ENCODE data around the gene ADAM23.
"Not testable (repeated sequence)": the region's sequence is repeated elsewhere in the genome, so short reads cannot be mapped to it uniquely, and the experiment has no call there.

Gene ADAM23, protein sequence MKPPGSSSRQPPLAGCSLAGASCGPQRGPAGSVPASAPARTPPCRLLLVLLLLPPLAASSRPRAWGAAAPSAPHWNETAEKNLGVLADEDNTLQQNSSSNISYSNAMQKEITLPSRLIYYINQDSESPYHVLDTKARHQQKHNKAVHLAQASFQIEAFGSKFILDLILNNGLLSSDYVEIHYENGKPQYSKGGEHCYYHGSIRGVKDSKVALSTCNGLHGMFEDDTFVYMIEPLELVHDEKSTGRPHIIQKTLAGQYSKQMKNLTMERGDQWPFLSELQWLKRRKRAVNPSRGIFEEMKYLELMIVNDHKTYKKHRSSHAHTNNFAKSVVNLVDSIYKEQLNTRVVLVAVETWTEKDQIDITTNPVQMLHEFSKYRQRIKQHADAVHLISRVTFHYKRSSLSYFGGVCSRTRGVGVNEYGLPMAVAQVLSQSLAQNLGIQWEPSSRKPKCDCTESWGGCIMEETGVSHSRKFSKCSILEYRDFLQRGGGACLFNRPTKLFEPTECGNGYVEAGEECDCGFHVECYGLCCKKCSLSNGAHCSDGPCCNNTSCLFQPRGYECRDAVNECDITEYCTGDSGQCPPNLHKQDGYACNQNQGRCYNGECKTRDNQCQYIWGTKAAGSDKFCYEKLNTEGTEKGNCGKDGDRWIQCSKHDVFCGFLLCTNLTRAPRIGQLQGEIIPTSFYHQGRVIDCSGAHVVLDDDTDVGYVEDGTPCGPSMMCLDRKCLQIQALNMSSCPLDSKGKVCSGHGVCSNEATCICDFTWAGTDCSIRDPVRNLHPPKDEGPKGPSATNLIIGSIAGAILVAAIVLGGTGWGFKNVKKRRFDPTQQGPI

DNA sequence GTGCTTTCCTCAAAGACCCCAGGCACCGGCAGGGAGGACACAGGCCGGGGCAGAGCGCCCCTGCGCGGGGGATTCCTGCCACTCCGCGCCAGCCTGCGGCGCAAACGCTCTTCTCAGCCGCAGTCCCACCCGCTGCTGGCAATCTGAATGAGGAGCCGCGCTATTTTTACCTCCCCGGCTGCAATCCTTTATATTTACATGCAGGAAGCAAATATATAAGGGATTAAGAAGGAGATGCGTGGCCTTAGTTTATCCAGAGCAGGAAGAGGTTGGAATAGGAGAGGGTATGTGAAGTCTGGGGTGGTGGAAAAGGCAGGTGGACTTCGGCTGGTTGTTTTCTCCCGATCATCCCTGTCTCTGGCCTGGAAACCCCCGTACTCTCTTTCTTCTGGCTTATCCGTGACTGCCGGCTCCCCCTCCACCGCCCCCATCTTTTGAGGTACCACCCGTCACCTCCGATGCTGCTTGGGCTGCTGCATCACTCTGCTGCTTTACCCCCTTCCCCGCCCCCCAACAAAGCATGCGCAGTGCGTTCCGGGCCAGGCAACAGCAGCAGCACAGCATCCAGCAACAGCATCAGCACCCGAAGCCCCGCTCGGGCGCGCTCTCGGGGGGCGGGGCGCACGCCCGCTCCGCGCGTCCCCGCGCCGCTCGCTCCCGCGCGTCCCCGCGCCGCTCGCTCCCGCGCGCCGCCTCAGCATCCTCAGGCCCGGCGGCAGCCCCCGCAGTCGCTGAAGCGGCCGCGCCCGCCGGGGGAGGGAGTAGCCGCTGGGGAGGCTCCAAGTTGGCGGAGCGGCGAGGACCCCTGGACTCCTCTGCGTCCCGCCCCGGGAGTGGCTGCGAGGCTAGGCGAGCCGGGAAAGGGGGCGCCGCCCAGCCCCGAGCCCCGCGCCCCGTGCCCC, at the start of gene ADAM23:
Gene ADAM23 (plus strand): TSS at position 700 of the 902 bp plus-strand sequence. CDS start 335 bp downstream, outside the sequence.
- DNase-seq = peak; percentile 32 to 39

DNA sequence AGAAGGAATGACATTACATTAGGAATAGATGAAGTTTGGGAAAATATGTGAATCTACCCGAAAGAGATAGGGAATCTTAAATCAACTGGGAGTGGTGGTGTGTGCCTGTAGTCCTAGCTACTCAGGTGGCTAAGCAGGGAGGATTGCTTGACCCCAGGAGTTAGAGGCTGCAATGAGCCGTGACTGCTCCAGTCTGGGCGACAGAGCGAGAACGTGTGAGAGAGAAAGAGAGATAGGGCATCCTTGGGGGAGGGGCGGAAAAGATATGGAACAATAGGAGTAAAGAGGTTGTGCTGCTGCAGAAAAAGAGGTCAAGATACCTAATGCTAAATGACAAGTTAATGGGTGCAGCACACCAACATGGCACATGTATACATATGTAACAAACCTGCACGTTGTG, 47.1 kb upstream of the ADAM23 start:
- no peak for DNase-seq

DNA sequence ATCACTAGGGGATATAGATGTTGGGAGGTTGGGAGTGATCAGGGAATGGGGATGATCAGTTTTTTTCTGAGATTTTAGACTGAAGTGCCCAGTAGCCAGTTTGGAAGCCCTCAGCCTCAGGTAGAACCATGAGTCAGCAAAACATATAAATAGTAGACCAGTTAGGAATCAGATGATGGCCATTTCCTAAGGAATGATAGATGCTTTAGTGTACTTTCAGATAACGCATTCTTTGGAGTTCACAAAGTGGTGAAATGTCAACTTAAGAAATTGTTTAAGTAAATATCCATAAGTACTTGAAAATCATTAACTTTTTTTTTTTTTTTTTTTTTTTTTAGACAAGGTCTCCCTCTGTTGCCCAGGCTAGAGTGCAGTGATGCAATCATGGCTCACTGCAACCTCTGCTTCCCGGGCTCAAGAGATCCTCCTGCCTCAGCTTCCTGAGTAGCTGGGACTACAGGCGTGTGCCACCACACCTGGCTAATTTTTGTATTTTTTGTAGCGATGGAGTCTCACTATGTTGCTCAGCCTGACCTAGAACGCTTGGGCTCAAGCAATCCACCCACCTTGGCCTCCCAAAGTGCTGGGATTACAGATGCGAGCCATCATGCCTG, 40.3 kb upstream of the ADAM23 start:
- DNase-seq = not testable (repeated sequence)

DNA sequence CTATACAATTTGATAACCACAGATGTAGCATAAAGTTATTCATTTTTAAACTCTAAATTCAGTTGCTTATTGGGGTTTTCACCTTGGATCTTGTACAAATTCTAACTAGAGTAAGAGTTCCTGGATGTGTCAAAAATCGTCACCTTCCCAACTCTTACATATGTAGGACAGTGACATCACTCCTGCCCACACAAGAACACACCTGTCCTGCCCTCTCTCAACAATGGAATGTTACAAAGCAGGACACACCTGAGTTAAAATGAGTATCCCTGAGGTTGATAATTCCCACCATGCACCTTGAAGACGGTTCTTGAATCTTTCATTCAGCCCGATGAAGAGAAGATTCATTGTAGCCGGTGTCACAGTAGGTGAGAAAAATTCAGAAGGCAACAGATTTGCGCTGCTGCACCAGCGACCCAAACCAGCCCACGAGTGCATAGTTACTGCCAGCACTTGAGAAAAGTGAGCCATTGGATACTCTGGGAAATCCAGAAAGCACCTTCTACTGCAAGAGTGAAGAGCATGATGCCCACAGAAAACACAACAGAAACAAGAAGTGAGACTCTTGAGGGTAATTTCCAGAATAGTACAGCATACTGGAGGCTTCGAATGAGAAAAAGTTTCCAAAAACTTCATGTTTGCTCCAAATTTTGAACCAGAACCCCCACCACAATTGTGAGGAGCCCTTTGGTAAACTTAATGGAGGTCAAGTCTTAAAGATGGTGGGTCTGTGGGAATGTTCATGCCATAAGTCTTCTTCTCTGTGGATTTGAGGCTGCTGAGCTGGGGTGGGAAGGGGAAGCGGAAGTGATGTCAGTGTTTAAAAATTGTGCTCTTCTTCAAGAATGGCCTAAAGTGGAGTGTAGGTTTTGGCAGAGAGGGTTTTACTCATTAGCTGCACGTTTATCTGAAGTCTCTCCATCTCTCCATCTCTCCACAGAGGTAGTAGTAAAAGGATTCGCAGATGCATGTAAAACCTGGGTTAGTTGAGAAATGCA, 34.7 kb upstream of the ADAM23 start:
- no peak for DNase-seq

DNA sequence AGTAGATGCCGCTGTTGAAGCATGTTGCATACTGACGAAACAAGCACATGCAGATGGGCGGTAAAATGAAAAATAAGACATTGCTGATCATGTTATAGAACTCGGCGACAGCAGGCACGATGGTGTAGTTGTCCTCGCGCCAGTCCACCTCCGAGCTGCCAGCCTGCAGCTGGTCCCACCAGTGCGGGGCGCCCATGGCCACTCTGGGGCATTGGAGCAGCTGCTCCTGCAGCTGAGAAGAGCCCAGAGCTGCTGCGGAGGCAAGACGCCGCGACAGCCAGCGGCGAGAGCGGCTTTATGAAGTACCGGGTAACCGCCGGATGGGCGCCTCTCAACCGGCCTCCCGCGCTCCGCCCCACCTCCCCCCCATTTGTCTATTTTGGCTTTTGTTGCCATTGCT, 32.6 kb upstream of the ADAM23 start:
- no peak for DNase-seq

DNA sequence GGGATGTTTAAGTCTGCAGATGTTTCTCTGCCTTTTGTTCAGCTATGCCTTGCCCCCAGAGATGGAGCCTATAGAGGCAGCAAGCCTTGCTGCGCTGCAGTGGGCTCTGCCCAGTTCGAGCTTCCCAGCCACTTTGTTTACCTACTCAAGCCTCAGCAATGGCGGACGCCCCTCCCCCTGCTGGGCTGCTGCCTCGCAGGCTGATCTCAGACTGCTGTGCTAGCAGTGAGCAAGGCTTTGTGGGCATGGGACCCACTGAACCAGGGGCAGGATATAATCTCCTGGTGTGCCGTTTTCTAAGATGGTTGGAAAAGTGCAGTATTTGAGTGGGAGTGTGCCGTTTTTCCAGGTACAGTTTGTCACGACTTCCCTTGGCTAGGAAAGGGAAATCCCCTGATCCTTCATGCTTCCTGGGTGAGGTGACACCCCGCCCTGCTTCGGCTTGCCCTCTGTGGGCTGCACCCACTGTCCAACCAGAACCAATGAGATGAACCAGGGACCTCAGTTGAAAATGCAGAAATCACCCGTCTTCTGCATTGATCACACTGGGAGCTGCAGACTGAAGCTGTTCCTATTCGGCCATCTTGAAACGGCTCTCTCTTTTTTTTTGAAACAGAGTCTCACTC, 27.6 kb upstream of the ADAM23 start:
- no peak for DNase-seq

DNA sequence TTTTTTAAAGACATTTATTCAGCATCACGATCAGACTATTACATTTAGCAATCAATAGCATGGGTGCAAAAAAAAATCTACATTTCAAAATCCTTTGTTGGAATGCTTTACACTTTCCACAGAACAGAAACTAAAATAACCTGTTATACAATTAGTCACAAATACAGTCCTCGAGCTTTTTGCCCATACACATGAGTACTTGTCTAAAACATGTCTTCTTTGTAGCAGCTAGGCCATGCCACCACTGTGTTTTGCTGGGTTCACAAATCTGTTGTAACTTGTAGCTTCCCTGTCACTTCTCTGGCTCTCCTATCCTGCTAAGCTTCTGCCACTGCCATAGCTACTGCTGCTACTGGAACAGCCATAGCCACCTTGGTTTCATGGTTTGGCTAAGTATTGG, 24.4 kb upstream of the ADAM23 start:
- no peak for DNase-seq

DNA sequence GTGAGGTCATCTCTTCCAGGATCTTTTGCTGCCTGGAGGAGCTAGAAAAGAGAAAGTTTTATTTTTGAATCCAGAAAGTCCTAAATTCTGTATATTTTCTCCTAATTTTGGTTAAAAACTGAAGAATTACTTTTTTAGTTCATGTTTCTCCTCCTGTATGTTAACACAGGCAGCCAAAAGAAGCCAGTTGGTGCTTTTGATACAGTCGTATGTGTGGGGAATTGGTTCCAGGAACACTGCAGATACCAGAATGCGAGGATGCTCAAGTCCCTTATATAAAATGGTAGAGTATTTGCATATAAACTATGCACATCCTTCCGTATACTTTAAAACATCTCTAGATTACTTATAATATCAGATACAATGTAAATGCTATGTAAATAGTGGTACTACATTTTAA, 22.6 kb upstream of the ADAM23 start:
- DNase-seq = no peak

DNA sequence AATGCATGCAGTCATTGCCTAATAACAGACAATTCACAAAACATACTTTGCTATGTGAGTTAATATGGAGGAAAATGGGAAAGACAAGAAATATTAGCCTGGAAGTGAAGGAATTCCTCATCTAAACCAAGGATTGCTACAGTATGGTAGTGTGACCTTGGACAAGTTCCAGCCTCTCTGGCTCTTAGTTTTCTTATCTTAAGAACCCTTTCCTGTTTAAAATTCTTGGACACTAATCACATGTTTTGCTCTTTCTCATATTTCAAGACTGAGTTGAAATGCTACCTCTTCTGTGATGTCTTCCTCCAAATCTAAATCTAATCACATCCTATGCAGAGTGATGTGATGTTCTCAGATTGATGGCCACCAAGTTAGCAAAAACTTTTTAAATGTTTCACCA, 20.8 kb upstream of the ADAM23 start:
- no peak for DNase-seq

DNA sequence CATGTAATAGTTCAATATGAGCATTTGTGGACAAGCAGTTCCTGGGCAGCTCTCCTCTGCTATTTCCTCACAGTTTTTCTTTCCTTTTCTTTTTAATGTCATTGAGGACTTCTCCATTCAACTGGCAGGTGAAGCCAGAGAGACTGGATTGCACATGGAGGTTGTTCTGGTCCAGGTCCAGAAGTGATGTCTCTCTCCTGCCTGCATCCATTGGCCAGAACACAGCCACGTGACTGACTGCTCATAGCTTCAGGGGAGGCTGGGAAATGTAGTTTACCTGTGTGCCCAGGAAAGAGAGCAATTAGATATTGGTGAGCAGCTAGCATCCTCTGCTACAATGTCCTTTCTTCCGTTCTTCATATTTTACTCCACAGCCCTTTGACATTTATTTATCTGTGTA, 20.2 kb upstream of the ADAM23 start:
- no peak for DNase-seq

DNA sequence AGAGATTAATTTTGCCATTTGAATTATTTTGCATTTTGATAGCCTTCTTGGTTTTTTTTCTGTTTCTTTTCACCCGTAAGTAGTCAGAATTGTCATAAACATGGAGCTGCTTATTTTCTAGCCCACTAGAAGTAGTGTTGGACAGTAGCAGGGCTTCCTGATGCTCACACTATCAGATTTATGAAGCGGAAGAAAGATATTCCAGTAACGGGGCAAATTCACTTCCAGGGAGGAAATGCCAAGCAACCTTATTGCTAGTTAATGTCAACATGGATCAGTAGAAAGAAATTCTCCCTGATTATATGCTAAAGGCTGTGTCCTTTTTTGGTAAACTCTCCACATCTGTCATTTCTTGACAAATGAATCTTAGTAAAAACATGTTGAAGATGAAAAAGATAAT, 19.2 kb upstream of the ADAM23 start:
- no peak for DNase-seq

DNA sequence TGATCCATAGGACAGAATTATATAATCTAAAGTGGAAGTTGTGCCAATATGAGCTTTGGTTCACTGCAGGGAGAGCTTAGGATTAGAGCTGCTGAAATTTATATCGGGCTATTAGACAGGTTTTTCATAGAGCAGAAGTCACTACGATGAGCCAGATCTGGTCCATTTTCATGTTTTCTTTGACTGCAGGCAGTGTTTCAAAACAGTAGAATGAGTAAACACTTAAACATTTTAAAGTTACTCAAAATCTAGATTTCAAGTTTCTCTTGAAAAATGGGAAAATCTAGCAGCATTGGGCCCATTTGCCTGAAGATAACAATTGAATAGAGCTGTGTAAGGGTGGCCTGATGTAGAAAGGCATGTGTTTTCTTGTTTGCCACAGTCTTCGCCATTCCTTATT, 14.5 kb upstream of the ADAM23 start:
- DNase-seq = no peak

DNA sequence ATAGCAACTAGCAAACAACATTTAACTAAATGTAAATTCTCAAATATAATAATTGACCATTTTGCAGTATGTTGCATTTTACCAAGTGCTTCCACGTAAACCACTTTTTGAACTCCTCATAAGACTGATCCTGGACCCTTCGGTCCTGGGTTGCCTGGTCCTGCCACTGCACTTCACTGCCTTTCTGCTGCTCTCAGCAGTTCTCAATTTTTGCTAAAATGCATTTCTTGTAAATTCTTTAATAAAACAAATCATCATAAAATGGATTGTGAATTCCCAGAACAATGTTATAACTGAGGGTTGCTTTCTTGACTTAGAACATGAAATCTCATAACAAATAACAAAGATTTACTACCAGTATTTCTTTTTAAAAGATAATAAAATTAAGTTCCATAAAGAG, 12.9 kb upstream of the ADAM23 start:
- DNase-seq = no peak

DNA sequence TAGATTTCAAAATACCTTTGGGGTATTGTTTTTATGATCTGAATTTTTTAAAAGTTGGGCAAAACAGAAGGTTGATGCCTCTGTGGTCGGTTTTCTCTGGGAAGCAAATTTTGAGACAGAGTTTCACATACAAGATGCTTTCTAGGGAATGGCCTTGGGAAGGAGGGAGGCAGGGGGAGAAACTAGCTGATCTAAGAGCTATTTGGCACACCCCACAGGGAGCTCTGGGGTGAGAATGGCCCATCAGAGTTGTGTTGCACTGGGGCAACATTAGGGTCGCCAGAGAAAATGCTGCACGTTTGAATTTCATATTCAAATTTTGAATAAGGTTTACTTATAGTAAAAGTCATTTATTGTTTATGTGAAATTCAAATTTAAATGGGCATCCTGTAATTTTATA, 11.9 kb upstream of the ADAM23 start:
- no peak for DNase-seq

DNA sequence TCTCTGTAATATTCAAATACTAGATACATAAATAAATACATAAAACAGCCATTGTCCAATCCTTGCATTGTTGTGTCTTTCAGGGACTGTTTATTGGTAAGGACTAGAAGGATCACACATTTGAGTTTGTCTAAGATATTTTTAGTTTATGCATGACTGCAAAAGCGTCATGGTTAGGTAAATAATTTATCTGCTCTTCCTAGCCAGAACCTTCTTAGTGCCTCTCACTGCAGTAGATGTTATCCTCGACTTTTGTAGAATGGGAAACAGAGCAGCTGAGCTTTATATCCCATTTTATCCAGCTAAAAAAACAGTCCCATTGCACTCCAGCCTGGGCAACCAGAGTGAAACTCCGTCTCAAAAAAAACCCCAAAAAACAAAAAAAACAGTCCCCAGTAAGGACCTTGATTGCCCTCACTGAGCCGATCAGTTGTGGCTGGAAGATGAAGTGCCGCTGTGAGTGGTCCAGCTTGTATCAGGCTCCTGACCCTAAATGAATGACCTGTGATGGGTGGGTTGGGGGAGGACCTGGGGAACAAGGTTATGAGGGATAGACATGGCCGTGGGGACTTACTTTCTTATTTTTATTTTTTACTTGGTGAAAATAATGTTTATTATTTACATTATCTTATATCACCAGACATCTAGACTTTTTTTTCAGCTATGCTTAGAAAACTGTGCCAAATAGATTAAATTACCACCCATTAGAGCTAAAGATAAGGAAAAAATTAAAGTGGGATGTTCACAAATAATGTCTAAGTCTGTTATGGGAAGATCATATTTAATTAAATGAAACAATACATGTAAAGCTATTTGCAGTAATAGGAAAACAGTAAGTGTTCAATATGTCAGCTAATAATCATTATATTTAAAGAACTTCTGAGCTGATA, 10.9 kb upstream of the ADAM23 start:
- DNase-seq = no peak

DNA sequence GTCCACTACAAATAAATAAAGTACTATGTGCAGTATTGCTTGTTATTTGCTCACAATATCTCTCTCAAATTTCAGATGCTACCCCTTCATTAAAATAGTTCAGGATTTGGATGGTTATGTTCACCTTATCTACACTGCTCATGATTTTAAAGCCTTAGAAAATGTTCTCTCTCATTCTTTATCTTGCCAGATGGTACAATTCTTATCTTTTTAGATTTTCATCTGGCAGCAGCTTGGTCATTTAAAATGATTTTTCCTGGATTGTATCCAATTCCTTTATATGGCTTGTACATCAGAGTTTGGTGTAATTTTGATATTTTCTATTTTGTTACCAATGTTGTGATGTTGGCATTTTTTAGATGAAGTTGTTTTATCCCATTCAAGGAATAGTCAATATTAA, 10.1 kb upstream of the ADAM23 start:
- no peak for DNase-seq

DNA sequence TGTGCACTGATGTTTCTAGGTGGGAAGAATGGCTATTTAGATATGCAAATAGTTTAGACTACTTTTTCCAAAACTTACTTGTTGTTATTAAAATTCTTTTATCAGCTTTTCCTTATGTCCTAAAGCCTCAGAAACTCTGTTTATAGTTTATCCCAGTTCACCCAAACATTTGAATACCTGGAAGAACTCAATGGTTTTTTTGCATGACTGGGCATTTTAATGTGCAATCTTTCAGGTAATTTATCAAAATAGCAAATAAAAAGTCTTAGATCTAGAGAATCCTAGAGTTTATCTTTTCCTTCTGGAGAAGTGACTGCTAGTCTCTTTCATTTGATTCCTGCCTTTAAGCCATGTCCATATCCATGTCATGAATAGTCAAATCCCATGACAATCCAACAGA, 9.6 kb upstream of the ADAM23 start:
- no peak for DNase-seq

DNA sequence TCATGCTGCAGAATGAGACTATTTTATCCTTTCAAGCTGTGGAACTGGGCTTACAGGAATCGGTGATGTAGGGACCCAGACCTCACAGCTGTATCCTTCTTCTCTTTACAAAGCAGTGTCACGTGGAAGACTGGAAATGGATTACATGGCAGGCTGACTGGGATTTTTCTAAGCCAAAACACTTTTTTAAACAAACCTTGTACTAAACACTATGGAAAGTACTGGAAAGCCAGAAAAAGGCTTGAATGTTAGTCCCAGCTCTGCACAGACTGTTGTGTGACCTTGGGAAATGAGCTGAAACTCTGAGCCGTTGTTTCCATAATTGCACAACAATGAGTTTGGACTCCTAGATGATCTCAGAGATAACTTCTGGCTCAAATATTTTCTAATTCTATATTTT, 7.6 kb upstream of the ADAM23 start:
- DNase-seq = no peak

DNA sequence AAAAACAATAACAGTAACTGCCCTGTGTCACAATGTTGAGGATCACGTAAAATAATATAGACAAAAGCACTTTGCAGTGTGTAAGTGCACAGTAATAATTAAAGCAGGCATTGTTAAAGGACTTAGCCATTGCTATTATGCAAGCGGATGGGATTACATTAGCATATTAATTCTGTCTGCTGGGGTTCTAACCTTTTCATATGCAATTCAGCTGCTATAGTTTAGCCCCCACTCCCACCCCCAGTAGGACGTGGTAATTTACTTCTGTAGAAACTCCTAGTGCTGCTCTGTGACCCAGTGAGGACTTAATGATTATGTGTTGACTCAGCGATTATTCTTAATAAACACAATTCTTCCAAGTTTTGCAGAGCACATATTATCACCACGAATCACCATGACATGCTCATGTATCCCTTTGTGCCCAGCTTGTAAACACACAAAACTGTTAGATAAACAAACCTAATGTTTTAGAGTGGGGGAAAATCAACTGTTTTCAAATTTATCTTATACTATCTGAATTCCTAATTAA, 5.1 kb upstream of the ADAM23 start:
- no peak for DNase-seq

DNA sequence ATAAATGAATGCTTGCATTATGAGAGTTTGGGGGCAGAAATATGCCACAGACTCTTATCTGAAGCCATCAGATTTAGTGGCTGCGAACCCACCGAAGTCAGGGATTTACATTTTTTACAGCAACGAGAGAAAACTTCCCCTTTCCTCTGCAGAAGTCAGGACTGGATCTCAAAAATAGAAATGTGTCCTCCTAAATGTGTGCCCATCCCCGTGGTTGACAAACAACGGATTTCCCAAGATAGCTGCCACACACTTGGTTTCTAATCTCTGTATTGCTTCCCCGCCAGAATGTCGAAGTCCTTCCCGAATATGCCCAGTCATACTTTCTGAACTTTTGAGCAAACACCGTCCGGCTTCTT, 879 bp upstream of the ADAM23 start:
- no peak for DNase-seq

All from activated CD4-positive, alpha-beta T cell treated with anti-CD3 and anti-CD28 coated beads for 4 hours (primary cell).